Panc1 (cell line): ENCODE data around the gene MACROD1. TPM values are rescaled to one million over a fixed set of nuclear protein-coding genes. Genes with fewer than 3 reads are reported as not detected.

Source experiments
- ATAC-seq: fragments of 200-7000 bp; cut with Tn5 transposase; 2 replicates; pipeline ENCODE4 v1.9.1; 2020; ENCODE audit warnings: mild to moderate bottlenecking, moderate library complexity
- BruUV-seq: library from RNA; stranded (reverse); fragments of 400-500 nt; replicated peaks from 2 replicates; lab custom pipeline; 2021; lab: Mats Ljungman, UMichigan
- CTCF ChIA-PET: fragments of 300-600 bp; sonication (Branson Sonifier 250); formaldehyde crosslinking; loops from one replicate; lab custom pipeline; 2022; ENCODE audit warnings: antibody characterized with exemption; lab: Charles Lee
- POLR2A ChIA-PET: fragments of 300-600 bp; sonication (Branson Sonifier 250); formaldehyde crosslinking; loops from one replicate; lab custom pipeline; 2022; ENCODE audit warnings: antibody characterized with exemption; lab: Charles Lee
- DNase-seq: peaks from one replicate; pipeline ENCODE4 v3.0.0-alpha.2; 2010; ENCODE audit warnings: low read depth, low spot score
- H3K27ac ChIP-seq: 2 replicates; pipeline ENCODE4 v1.5.1; 2011; ENCODE audit warnings: mild to moderate bottlenecking, low read length, inconsistent platforms
- H3K27me3 ChIP-seq: fragments of 200-500 bp; sonication (Bioruptor generic); 2 replicates; pipeline ENCODE4 v1.6.0; 2014; ENCODE audit warnings: low read length, inconsistent platforms; ENCODE audit not compliant: control insufficient read depth, insufficient read depth
- H3K36me3 ChIP-seq: fragments of 200-500 bp; sonication (Bioruptor generic); 2 replicates; pipeline ENCODE4 v1.5.1; 2014; ENCODE audit warnings: inconsistent platforms, mild to moderate bottlenecking, low read length, moderate library complexity; ENCODE audit not compliant: control insufficient read depth, insufficient read depth
- H3K4me1 ChIP-seq: 2 replicates; pipeline ENCODE4 v1.5.1; 2011; ENCODE audit warnings: inconsistent platforms, mild to moderate bottlenecking, low read length, moderate library complexity; ENCODE audit not compliant: control insufficient read depth, insufficient read depth
- H3K4me3 ChIP-seq, 2 experiments: 2 replicates each; pipeline ENCODE4 v1.5.1; 2011 to 2012; ENCODE audit warnings: low read depth in 2 of 2, low read length in 2 of 2, mild to moderate bottlenecking in 2 of 2, inconsistent platforms in 1 of 2, moderate library complexity in 1 of 2
- H3K9me3 ChIP-seq: fragments of 200-500 bp; sonication (Bioruptor generic); 2 replicates; pipeline ENCODE4 v1.5.1; 2014; ENCODE audit warnings: low read depth, mild to moderate bottlenecking, inconsistent platforms, low read length, moderate library complexity; ENCODE audit not compliant: control insufficient read depth, insufficient read depth
- POLR2AphosphoS5 ChIP-seq: IDR thresholded peaks from 2 replicates; pipeline ENCODE4 v1.6.1; 2012; ENCODE audit warnings: mild to moderate bottlenecking, low read depth, low read length, moderate library complexity
- SIN3A ChIP-seq: IDR thresholded peaks from 2 replicates; pipeline ENCODE4 v1.6.1; 2012; ENCODE audit warnings: low read depth, mild to moderate bottlenecking, low read length, moderate library complexity, borderline replicate concordance; ENCODE audit not compliant: insufficient read depth
- TCF7L2 ChIP-seq: IDR thresholded peaks from 2 replicates; pipeline ENCODE4 v1.6.1; 2011; ENCODE audit warnings: mild to moderate bottlenecking, low read depth, low read length, inconsistent platforms
- in situ Hi-C: cut with HindIII; loops from 2 replicates; pipeline ENCODE4 v1.10.0; 2016; ENCODE audit warnings: low sequenced_read_pairs, low pct_unique_long_range_greater_than_20kb
- intact Hi-C: fragments of 100-400 bp; cut with micrococcal nuclease; formaldehyde crosslinking; loops from one replicate; pipeline ENCODE4 v1.10.0; 2022; ENCODE audit not compliant: unreplicated experiment
- total RNA-seq: library from RNA; stranded (reverse); gene quantifications from one replicate; pipeline ENCODE4 v1.2.1, GENCODE V29; 2021; ENCODE audit not compliant: unreplicated experiment
- TF ChIP-seq, protein P1 (sequence below), 2 experiments: IDR thresholded peaks; 2 replicates each; pipeline ENCODE4 v1.6.1; 2011 to 2012; ENCODE audit warnings: low read depth in 2 of 2, control low read depth in 1 of 2, low read length in 1 of 2, mild to moderate bottlenecking in 1 of 2, moderate library complexity in 1 of 2; ENCODE audit not compliant: insufficient read depth in 1 of 2
- TF ChIP-seq, protein P2 (sequence below): fragments of 450-650 bp; IDR thresholded peaks from 2 replicates; pipeline ENCODE4 v1.5.1; 2017; ENCODE audit warnings: mild to moderate bottlenecking

The MACROD1 gene
- total RNA-seq, 1 experiment from 2014 or later, result 16.8 TPM

DNA sequence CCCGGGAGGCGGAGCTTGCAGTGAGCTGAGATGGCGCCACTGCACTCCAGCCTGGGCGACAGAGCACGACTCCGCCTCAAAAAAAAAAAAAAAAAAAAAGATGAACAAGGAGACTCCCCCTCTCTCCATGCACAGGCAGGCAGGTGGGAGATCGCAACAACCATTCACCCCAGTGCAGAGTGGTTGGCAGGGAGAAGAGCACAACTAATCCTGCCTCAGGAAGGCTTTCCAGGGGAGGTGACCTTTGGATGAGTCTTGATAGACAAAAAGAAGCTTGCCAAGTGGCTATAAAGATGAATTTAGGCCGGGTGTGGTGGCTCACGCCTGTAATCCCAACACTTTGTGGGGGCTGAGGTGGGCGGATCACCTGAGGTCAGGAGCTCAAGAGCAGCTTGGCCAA is 100.2 kb downstream of the MACROD1 start:
- ChIA-PET CTCF (interaction anchor here (0.7 kb wide), 1 partner anchor 82 kb away, joined by 3 read pairs; no protein-coding TSS in a partner anchor), POLR2A (no interaction called here)
- no peak overlapping the region for H3K27ac ChIP-seq
- no peaks in the 10 kb centered on the region for H3K27me3 ChIP-seq
- BruUV-seq, result no TSS peak
- DNase-seq, result no peak
- no peak for ATAC-seq
- intact Hi-C loops, result no loop called here
- no peaks in the 10 kb centered on the region for H3K4me1 ChIP-seq
- TF ChIP-seq POLR2AphosphoS5 (no peak), SIN3A (no peak), TCF7L2 (no peak)
- TF ChIP-seq, protein P1, sequence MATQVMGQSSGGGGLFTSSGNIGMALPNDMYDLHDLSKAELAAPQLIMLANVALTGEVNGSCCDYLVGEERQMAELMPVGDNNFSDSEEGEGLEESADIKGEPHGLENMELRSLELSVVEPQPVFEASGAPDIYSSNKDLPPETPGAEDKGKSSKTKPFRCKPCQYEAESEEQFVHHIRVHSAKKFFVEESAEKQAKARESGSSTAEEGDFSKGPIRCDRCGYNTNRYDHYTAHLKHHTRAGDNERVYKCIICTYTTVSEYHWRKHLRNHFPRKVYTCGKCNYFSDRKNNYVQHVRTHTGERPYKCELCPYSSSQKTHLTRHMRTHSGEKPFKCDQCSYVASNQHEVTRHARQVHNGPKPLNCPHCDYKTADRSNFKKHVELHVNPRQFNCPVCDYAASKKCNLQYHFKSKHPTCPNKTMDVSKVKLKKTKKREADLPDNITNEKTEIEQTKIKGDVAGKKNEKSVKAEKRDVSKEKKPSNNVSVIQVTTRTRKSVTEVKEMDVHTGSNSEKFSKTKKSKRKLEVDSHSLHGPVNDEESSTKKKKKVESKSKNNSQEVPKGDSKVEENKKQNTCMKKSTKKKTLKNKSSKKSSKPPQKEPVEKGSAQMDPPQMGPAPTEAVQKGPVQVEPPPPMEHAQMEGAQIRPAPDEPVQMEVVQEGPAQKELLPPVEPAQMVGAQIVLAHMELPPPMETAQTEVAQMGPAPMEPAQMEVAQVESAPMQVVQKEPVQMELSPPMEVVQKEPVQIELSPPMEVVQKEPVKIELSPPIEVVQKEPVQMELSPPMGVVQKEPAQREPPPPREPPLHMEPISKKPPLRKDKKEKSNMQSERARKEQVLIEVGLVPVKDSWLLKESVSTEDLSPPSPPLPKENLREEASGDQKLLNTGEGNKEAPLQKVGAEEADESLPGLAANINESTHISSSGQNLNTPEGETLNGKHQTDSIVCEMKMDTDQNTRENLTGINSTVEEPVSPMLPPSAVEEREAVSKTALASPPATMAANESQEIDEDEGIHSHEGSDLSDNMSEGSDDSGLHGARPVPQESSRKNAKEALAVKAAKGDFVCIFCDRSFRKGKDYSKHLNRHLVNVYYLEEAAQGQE (IDR thresholded peaks at IDR 0.05; ENCODE audit: insufficient read depth in 1 of 2, low read depth in 2 of 2, low read length in 1 of 2), result no peak
- TF ChIP-seq, protein P2, sequence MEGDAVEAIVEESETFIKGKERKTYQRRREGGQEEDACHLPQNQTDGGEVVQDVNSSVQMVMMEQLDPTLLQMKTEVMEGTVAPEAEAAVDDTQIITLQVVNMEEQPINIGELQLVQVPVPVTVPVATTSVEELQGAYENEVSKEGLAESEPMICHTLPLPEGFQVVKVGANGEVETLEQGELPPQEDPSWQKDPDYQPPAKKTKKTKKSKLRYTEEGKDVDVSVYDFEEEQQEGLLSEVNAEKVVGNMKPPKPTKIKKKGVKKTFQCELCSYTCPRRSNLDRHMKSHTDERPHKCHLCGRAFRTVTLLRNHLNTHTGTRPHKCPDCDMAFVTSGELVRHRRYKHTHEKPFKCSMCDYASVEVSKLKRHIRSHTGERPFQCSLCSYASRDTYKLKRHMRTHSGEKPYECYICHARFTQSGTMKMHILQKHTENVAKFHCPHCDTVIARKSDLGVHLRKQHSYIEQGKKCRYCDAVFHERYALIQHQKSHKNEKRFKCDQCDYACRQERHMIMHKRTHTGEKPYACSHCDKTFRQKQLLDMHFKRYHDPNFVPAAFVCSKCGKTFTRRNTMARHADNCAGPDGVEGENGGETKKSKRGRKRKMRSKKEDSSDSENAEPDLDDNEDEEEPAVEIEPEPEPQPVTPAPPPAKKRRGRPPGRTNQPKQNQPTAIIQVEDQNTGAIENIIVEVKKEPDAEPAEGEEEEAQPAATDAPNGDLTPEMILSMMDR, result no peak
- H3K36me3 ChIP-seq, result no peaks in the 10 kb centered on the region
- in situ Hi-C loops, result no loop called here
- no peaks in the 10 kb centered on the region for H3K9me3 ChIP-seq
- no peak overlapping the region for H3K4me3 ChIP-seq

DNA sequence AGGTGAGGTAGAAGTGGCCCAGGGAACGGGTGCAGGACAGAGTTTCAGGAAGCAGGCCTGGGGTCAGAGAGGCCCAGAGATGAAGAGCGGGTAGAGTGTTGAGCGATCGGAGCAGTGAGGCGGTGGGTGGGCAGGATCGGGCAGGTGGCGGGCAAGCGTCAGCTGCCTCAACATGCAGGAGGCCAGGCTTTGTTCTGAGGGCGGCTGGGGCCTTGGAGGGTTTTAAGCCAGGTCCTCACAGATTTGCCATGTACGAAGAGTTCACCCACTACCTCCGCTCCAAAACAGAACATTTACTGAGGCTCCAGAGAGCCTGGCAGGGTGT is 100.8 kb downstream of the MACROD1 start:
- BruUV-seq, result no TSS peak
- POLR2A ChIA-PET, result no interaction called here

More for the DNA sequence above, 100.8 kb downstream of the MACROD1 start:
- ATAC-seq (no peak), DNase-seq (no peak)
- Histone ChIP-seq H3K27me3 (no peaks in the 10 kb centered on the region), H3K4me3 (no peak overlapping the region), H3K4me1 (no peaks in the 10 kb centered on the region), H3K9me3 (no peaks in the 10 kb centered on the region), H3K27ac (no peak overlapping the region), H3K36me3 (no peaks in the 10 kb centered on the region)
- TF ChIP-seq, protein P2, result no peak
- TF ChIP-seq TCF7L2 (no peak), SIN3A (no peak), POLR2AphosphoS5 (no peak)
- TF ChIP-seq, protein P1 (IDR thresholded peaks at IDR 0.05; ENCODE audit: insufficient read depth in 1 of 2, low read depth in 2 of 2, low read length in 1 of 2), result no peak
- intact Hi-C loops (no loop called here), in situ Hi-C loops (no loop called here)
- CTCF ChIA-PET, result no interaction called here
